Measurements from ENCODE around the gene GLIPR2.
A peak's percentile ranks its signal among the peaks of the same experiment; 100 is the strongest.
"Not testable (repeated sequence)": the region's sequence is repeated elsewhere in the genome, so short reads cannot be mapped to it uniquely, and the experiment has no call there.

GLIPR2 gene

DNA sequence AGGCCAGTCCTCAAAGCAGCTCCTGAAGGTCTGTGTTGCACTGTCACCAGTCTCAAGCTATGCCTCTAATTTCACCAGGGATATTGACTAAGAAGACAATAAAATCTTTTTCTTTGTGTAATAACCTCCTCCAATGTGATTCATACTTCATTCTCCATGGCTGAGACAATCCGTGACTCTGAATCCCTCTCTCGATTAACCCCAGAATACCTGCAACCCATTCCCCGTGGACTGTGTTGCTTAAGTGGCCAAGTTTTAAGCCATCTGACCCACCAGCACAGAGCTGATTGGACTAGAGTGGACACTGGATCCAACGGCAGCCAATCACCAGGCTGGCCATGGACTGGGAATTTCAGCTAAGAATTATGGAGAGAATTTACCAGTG is 27.2 kb downstream of the GLIPR2 start:
- DNase-seq (ENCODE audit: low spot score), result no peak

GRCh38 chr9:36164372-36164771 is 27.8 kb downstream of the GLIPR2 start:
- no peak for DNase-seq (ENCODE audit: low spot score)

DNA sequence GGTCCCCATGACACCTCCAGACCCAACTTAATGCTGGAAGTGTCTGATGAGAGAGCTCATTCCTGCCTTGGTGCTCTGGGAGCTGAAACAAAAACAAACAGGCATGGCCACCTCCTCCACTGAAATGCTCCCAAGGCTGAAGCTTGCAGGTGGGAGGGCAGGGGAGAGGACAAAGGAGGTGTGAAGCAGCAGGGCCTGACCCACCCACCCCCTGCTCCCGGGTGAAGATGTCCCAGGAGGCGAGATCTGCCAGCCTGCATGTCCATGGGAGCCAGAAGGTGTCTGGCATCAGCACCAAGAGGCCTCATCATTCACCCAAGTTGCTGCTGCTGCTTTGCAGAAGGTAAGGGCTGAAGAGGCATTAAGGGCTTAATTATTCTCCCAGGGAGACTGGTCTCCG is 28.5 kb downstream of the GLIPR2 start:
- DNase-seq (ENCODE audit: low spot score), result no peak

- no peak for DNase-seq (ENCODE audit: low spot score)
Observed at GRCh38 chr9:36165826-36166167, 29.3 kb downstream of the GLIPR2 start.

- peak; percentile 56 for DNase-seq (ENCODE audit: low spot score)
Observed at GRCh38 chr9:36166168-36166927, 29.8 kb downstream of the GLIPR2 start.

GRCh38 chr9:36169166-36169565 is 32.6 kb downstream of the GLIPR2 start, which contains the start of gene CCIN:
TSS of gene CCIN (plus strand) at chr9:36169388. CDS start at chr9:36169503, 115 bp downstream.
- no peak for DNase-seq (ENCODE audit: low spot score)

- DNase-seq (ENCODE audit: low spot score), result no peak
Observed at GRCh38 chr9:36169708-36170107, 33.2 kb downstream of the GLIPR2 start.

DNA sequence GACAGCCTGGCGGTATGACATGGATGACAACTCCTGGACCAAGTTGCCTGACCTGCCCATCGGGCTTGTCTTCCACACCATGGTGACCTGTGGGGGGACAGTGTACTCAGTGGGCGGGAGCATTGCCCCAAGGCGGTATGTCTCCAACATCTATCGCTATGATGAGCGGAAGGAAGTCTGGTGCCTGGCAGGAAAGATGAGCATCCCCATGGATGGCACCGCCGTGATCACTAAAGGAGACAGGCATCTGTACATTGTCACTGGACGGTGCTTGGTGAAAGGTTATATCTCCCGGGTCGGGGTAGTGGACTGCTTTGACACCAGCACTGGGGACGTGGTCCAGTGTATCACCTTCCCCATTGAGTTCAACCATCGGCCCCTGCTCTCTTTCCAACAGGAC is 34.0 kb downstream of the GLIPR2 start:
- DNase-seq (ENCODE audit: low spot score), result no peak

- no peak for DNase-seq (ENCODE audit: low spot score)
Observed at GRCh38 chr9:36173861-36174260, 37.3 kb downstream of the GLIPR2 start.

- no peak for DNase-seq (ENCODE audit: low spot score)
Observed at GRCh38 chr9:36174271-36174670, 37.7 kb downstream of the GLIPR2 start.

- no peak for DNase-seq (ENCODE audit: low spot score)
Observed at GRCh38 chr9:36174731-36175130, 38.2 kb downstream of the GLIPR2 start.

DNA sequence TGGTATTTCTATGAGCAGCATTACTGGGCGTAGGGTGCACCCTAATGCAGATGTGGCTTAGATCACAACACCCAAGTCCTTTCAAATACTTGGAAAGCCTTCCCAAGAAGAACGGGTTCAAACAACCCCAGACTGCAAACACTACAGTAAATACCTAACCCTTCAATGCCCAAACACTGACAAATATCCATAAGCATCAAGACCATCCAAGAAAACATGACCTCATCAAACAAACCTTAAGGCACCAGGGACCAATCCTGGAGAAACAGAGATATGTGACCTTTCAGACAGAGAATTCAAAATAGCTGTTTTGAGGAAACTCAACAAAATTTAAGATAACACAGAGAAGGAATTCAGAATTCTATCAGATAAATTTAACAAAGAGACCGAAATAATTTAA is 38.7 kb downstream of the GLIPR2 start:
- DNase-seq (ENCODE audit: low spot score), result not testable (repeated sequence)

GRCh38 chr9:36176496-36176895 is 40.0 kb downstream of the GLIPR2 start:
- not testable (repeated sequence) for DNase-seq (ENCODE audit: low spot score)

GRCh38 chr9:36177571-36177970 is 41.0 kb downstream of the GLIPR2 start:
- DNase-seq (ENCODE audit: low spot score), result no peak

DNA sequence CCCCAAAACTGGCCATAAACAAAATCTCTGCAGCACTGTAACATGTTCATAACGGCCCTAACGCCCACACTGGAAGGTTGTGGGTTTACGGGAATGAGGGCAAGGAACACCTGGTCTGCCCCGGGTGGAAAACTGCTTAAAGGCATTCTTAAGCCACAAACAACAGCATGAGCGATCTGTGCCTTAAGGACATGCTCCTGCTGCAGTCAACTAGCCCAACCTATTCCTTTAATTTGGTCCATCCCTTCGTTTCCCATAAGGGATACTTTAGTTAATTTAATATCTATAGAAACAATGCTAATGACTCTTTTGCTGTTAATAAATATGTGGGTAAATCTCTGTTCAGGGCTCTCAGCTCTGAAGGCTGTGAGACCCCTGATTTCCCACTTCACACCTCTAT is 43.7 kb downstream of the GLIPR2 start:
- not testable (repeated sequence) for DNase-seq (ENCODE audit: low spot score)

DNA sequence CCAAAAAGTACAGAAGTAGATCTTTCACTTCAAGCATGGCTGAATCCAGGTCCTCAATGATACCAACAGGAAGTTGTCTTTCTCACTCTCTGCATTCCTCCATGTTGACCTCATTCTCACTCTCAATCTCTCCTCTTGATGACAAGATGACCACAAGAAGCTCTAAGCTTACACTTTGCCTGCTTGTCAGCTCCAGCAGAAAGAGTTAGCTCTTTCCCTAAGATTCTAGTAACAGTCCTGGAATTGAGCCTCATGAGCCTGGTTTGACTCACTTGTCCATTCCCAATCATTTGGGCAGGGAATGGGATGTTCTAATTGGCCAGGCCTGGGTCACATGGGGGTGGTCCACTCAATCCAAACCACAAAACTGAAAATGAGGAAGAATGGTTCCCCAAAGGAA is 50.9 kb downstream of the GLIPR2 start:
- DNase-seq (ENCODE audit: low spot score), result no peak

GRCh38 chr9:36188212-36188611 is 51.7 kb downstream of the GLIPR2 start:
- no peak for DNase-seq (ENCODE audit: low spot score)

DNA sequence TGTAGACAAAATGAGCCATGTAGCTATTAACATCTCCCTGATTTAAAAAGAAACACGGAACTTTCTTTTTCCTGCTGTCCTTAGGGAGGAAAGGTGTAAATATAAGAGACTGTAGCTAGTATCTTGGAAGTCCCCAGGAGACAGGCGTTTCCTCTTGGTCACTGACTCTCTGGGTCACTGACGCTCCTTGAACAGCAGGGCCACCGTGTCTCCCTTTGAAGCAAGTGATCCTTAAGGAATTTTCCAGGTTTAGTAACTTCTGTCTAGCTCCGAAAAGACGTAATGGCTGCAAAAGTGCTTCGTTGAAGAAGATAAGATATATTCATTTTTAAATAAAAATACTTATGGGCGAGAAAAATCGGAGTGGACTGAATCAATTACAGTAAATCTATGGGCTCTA is 53.4 kb downstream of the GLIPR2 start:
- DNase-seq (ENCODE audit: low spot score), result no peak

DNA sequence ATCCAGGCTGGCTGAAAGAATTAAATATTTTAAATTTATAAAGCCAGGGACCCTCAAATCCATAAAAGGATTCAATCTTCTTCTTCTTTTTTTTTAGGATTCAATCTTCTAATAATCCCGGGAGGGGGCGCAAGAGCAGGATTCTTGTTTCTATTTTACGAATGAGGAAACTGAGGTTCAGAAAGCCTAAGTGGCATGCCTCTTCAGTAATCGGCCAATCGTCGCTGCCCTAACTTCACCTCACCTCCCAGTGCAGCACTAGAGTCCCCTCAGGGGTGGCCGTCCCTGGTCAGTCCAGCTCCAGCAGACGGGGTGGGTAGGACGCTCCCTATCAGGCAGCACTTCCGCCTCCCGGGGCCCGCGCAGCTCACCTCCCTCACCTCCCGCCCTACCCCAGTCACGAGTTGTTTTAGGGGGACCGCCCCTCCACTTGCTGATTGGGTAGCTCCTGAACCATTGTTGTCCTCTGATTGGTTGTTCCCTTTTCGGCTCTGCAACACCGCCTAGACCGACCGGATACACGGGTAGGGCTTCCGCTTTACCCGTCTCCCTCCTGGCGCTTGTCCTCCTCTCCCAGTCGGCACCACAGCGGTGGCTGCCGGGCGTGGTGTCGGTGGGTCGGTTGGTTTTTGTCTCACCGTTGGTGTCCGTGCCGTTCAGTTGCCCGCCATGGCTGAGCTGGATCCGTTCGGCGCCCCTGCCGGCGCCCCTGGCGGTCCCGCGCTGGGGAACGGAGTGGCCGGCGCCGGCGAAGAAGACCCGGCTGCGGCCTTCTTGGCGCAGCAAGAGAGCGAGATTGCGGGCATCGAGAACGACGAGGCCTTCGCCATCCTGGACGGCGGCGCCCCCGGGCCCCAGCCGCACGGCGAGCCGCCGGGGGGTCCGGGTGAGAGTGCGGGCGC is 54.1 kb downstream of the GLIPR2 start, which contains the start of gene CLTA:
Gene CLTA, plus strand, starts transcription at position 534 of the 902 bp plus-strand sequence. Its CDS starts 136 bp downstream, at position 670.
- peak; percentile 100 for DNase-seq (ENCODE audit: low spot score)

DNA sequence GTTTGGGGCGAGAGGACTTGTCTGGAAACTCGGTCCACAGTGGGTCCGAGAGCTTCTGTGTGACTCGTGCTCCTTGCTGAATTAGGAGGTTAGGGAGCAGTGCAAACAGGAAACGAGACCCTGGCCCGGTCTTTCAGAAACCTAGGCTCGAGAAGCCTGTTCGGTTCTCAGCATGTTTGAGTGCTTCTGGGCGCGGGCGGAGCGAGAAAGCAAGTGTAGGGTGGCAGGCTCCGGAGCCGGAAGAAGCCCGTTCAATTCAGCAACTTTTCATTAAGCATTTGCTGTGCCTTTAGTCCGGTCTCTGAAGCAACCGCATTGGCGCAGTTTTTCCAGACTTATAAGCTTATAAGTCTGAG is 54.7 kb downstream of the GLIPR2 start:
- no peak for DNase-seq (ENCODE audit: low spot score)

- no peak for DNase-seq (ENCODE audit: low spot score)
Observed at GRCh38 chr9:36191686-36192085, 55.2 kb downstream of the GLIPR2 start.

GRCh38 chr9:36192196-36192595 is 55.7 kb downstream of the GLIPR2 start:
- no peak for DNase-seq (ENCODE audit: low spot score)

- DNase-seq (ENCODE audit: low spot score), result no peak
Observed at GRCh38 chr9:36193023-36193422, 56.5 kb downstream of the GLIPR2 start.

Data from pons (tissue), 1 donor.